GM04503 (cell line): ENCODE measurements around the gene RGS6.

ENCODE experiments used
- DNase-seq: peaks from one replicate; pipeline ENCODE4 v3.0.0-alpha.2; 2012; ENCODE audit warnings: low read depth

RGS6 gene

GRCh38 chr14:72164420-72165228 is 232.4 kb downstream of the RGS6 start:
- DNase-seq = no peak

GRCh38 chr14:72165229-72165698 is 233.0 kb downstream of the RGS6 start:
- no peak for DNase-seq

- no peak for DNase-seq
Measured at GRCh38 chr14:72169521-72169920, 237.3 kb downstream of the RGS6 start.

- DNase-seq = no peak
Measured at GRCh38 chr14:72172049-72172448, 239.8 kb downstream of the RGS6 start.

GRCh38 chr14:72172597-72172996 is 240.4 kb downstream of the RGS6 start:
- no peak for DNase-seq

- no peak for DNase-seq
Measured at GRCh38 chr14:72173038-72173720, 240.9 kb downstream of the RGS6 start.

- no peak for DNase-seq
Measured at GRCh38 chr14:72177251-72177650, 245.0 kb downstream of the RGS6 start.

- DNase-seq = no peak
Measured at GRCh38 chr14:72178517-72178916, 246.3 kb downstream of the RGS6 start.

- no peak for DNase-seq
Measured at GRCh38 chr14:72182708-72183432, 250.6 kb downstream of the RGS6 start.

- DNase-seq = no peak
Measured at GRCh38 chr14:72183631-72184030, 251.4 kb downstream of the RGS6 start.

GRCh38 chr14:72186523-72186922 is 254.3 kb downstream of the RGS6 start:
- no peak for DNase-seq

- no peak for DNase-seq
Measured at GRCh38 chr14:72196237-72197015, 264.2 kb downstream of the RGS6 start.

GRCh38 chr14:72201645-72202044 is 269.4 kb downstream of the RGS6 start:
- no peak for DNase-seq

GRCh38 chr14:72213424-72213823 is 281.2 kb downstream of the RGS6 start:
- DNase-seq = no peak

GRCh38 chr14:72215080-72215479 is 282.9 kb downstream of the RGS6 start:
- DNase-seq = no peak

- no peak for DNase-seq
Measured at GRCh38 chr14:72217135-72217534, 284.9 kb downstream of the RGS6 start.

GRCh38 chr14:72222046-72222445 is 289.8 kb downstream of the RGS6 start:
- no peak for DNase-seq

- no peak for DNase-seq
Measured at GRCh38 chr14:72236629-72237028, 304.4 kb downstream of the RGS6 start.

GRCh38 chr14:72237722-72238666 is 305.8 kb downstream of the RGS6 start:
- DNase-seq = no peak
